Measurements from ENCODE around the gene LILRA1. TPM values are rescaled to one million over a fixed set of nuclear protein-coding genes. Genes with fewer than 3 reads are reported as not detected.

The LILRA1 gene
- total and polyA plus RNA-seq, 10 of the 15 experiments (the other 5 are each of a cell fraction or from before 2014, with no cell fraction given), result 0.04 TPM; not detected in 9

DNA sequence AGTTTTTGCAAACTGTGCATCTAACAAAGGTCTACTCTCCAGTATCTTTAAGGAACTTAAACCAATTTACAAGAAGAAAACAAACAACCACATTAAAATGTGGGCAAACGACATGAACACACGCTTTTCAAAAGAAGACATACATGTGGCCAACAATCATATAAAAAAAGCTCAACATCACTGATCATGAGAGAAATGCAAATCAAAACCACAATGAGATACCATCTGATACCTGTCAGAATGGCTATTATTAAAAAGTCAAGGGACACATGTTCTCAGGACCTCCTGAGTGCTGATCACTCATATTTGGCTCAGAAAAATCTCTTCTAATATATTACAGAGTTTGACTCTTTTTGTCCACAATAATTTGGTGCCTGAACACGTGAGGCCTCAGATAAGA is 22.6 kb downstream of the LILRA1 start:
- in situ Hi-C loops (cut with MboI), result no loop called here
- TF ChIP-seq, protein P1, sequence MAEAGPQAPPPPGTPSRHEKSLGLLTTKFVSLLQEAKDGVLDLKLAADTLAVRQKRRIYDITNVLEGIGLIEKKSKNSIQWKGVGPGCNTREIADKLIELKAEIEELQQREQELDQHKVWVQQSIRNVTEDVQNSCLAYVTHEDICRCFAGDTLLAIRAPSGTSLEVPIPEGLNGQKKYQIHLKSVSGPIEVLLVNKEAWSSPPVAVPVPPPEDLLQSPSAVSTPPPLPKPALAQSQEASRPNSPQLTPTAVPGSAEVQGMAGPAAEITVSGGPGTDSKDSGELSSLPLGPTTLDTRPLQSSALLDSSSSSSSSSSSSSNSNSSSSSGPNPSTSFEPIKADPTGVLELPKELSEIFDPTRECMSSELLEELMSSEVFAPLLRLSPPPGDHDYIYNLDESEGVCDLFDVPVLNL (IDR thresholded peaks at IDR 0.05; ENCODE audit: low read depth, low read length), result no peak
- no peak for TF ChIP-seq WRNIP1 (IDR thresholded peaks at IDR 0.05; ENCODE audit: borderline replicate concordance, low read depth, low read length)
- TF ChIP-seq CHD1 (IDR thresholded peaks at IDR 0.05; ENCODE audit: low read depth, low read length), result no peak
- peak; percentile 59; the same call in 1 of the 2 replicates for TF ChIP-seq ZBED1 (IDR thresholded peaks at IDR 0.05; ENCODE audit: borderline replicate concordance)
- TF ChIP-seq CEBPB (IDR thresholded peaks at IDR 0.05; ENCODE audit: borderline replicate concordance in 1 of 2, low read depth in 2 of 2, low read length in 2 of 2), result no peak
- peak; percentile 20; the same call in 1 of the 2 replicates for TF ChIP-seq MTA2 (IDR thresholded peaks at IDR 0.05; ENCODE audit: low read depth)
- TF ChIP-seq CBFB (IDR thresholded peaks at IDR 0.05; ENCODE audit: low read depth), result no peak
- no peak; the same call in none of the 2 replicates for TF ChIP-seq NFIC (IDR thresholded peaks at IDR 0.05; ENCODE audit: low read depth, low read length)
- peak; percentile 84; the same call in 2 of the 3 replicates for TF ChIP-seq POU2F2 (IDR thresholded peaks at IDR 0.05; ENCODE audit: borderline replicate concordance, low read depth, low read length)
- TF ChIP-seq POLR2AphosphoS5 (IDR thresholded peaks at IDR 0.05; ENCODE audit: low read length), result no peak
- no peak for TF ChIP-seq TCF3 (IDR thresholded peaks at IDR 0.05; ENCODE audit: borderline replicate concordance, insufficient read depth, low read depth, low read length)
- peak; percentile 20 for TF ChIP-seq MEF2B (IDR thresholded peaks at IDR 0.05; ENCODE audit: partially characterized antibody, poor library complexity, severe bottlenecking)
- TF ChIP-seq EP300 (IDR thresholded peaks at IDR 0.05; ENCODE audit: borderline replicate concordance in 1 of 2, control insufficient read depth in 1 of 2, low read depth in 2 of 2, low read length in 2 of 2), result peak; percentile 35 to 50; a peak in 1 of 4 replicates
- TF ChIP-seq, protein P2, sequence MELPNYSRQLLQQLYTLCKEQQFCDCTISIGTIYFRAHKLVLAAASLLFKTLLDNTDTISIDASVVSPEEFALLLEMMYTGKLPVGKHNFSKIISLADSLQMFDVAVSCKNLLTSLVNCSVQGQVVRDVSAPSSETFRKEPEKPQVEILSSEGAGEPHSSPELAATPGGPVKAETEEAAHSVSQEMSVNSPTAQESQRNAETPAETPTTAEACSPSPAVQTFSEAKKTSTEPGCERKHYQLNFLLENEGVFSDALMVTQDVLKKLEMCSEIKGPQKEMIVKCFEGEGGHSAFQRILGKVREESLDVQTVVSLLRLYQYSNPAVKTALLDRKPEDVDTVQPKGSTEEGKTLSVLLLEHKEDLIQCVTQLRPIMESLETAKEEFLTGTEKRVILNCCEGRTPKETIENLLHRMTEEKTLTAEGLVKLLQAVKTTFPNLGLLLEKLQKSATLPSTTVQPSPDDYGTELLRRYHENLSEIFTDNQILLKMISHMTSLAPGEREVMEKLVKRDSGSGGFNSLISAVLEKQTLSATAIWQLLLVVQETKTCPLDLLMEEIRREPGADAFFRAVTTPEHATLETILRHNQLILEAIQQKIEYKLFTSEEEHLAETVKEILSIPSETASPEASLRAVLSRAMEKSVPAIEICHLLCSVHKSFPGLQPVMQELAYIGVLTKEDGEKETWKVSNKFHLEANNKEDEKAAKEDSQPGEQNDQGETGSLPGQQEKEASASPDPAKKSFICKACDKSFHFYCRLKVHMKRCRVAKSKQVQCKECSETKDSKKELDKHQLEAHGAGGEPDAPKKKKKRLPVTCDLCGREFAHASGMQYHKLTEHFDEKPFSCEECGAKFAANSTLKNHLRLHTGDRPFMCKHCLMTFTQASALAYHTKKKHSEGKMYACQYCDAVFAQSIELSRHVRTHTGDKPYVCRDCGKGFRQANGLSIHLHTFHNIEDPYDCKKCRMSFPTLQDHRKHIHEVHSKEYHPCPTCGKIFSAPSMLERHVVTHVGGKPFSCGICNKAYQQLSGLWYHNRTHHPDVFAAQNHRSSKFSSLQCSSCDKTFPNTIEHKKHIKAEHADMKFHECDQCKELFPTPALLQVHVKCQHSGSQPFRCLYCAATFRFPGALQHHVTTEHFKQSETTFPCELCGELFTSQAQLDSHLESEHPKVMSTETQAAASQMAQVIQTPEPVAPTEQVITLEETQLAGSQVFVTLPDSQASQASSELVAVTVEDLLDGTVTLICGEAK (IDR thresholded peaks at IDR 0.05; ENCODE audit: borderline replicate concordance), result no peak
- TF ChIP-seq NR2C1 (IDR thresholded peaks at IDR 0.05), result no peak
- TF ChIP-seq SIN3A (IDR thresholded peaks at IDR 0.05; ENCODE audit: low read depth, low read length), result peak; percentile 38; the same call in 1 of the 2 replicates
- TF ChIP-seq ZNF217 (IDR thresholded peaks at IDR 0.05), result no peak
- TF ChIP-seq, protein P3, sequence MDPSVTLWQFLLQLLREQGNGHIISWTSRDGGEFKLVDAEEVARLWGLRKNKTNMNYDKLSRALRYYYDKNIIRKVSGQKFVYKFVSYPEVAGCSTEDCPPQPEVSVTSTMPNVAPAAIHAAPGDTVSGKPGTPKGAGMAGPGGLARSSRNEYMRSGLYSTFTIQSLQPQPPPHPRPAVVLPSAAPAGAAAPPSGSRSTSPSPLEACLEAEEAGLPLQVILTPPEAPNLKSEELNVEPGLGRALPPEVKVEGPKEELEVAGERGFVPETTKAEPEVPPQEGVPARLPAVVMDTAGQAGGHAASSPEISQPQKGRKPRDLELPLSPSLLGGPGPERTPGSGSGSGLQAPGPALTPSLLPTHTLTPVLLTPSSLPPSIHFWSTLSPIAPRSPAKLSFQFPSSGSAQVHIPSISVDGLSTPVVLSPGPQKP (IDR thresholded peaks at IDR 0.05; ENCODE audit: low read depth, low read length), result no peak

More for the DNA sequence above, 22.6 kb downstream of the LILRA1 start:
- peak; percentile 49 for ATAC-seq
- peak overlapping the region; percentile 96 for H3K9ac ChIP-seq (ENCODE audit: control insufficient read depth, insufficient read depth, low read length)
- WGBS (ENCODE audit: insufficient coverage, insufficient replicate concordance, low lambda C conversion rate, missing lambda C conversion rate), result 2% methylated on average over 3 of the region's 3 CpGs
- no peak overlapping the region for H2AFZ ChIP-seq (ENCODE audit: control insufficient read depth, low read depth, low read length)
- H3K4me3 ChIP-seq, result peak overlapping the region; percentile 96
- peaks cover 12% of the 10 kb centered on the region for H3K9me3 ChIP-seq (replicated peaks; ENCODE audit: control insufficient read depth, insufficient read depth, low read length)
- peak overlapping the region; percentile 87 for H3K4me2 ChIP-seq (ENCODE audit: control insufficient read depth, insufficient read depth)
- no TSS peak for BruUV-seq (replicated peaks)
- ChIA-PET RAD21 (ENCODE audit: unreplicated experiment) (interaction anchor here (0.7 to 2.8 kb wide), 7 partner anchors 9 to 130 kb away, joined by 3 to 17 read pairs (median 4); partner anchors contain the start of gene LILRB4), CTCF (interaction anchor here (0.7 to 8.3 kb wide), 8 partner anchors 9 to 350 kb away, joined by 3 to 56 read pairs (median 7); partner anchors contain the start of gene LILRB4), SMC1A (ENCODE audit: uncharacterized antibody, unreplicated experiment) (interaction anchor here (1.0 to 3.9 kb wide), 12 partner anchors 9 to 94 kb away, joined by 3 to 27 read pairs (median 4); no protein-coding TSS in a partner anchor), POLR2A (interaction anchor here (1.0 to 3.0 kb wide), 5 partner anchors 8 to 638 kb away, joined by 3 to 14 read pairs (median 4); partner anchors contain the start of gene LENG8)
- peaks cover 45% of the 10 kb centered on the region for H3K79me2 ChIP-seq (ENCODE audit: control insufficient read depth, insufficient read depth, low read length)
- peak overlapping the region; percentile 98 for H3K27ac ChIP-seq (ENCODE audit: control insufficient read depth, insufficient read depth)
- intact Hi-C loops (cut with micrococcal nuclease; ENCODE audit: unreplicated experiment), result loop anchor here (2.0 to 10.0 kb wide), 4 partner anchors 64 to 769 kb away; partner anchors contain the start of genes RPL28 and TMEM238
- no peaks in the 10 kb centered on the region for H3K27me3 ChIP-seq (replicated peaks in 1 of 2; ENCODE audit: control insufficient read depth in 2 of 2, insufficient read depth in 2 of 2, low read length in 1 of 2)
- peaks cover 18% of the 10 kb centered on the region for H3K4me1 ChIP-seq (ENCODE audit: control insufficient read depth, insufficient read depth, low read length)
- H3K36me3 ChIP-seq (ENCODE audit: control insufficient read depth in 2 of 2, insufficient read depth in 2 of 2, low read length in 1 of 2), result no peaks in the 10 kb centered on the region; a peak in 1 of 4 replicates
- FAIRE-seq, result peak; percentile 70
- peak; percentile 52 for DNase-seq (ENCODE audit: low read depth, low spot score)
- H4K20me1 ChIP-seq (ENCODE audit: control insufficient read depth, insufficient read depth), result no peaks in the 10 kb centered on the region

All from GM12878 (cell line).